HepG2 (cell line): ENCODE data around the gene LRRC32. TPM values are rescaled to one million over a fixed set of nuclear protein-coding genes. Genes with fewer than 3 reads are reported as not detected.

Experiments used
- ATAC-seq: fragments of 200-7000 bp; cut with Tn5 transposase; 3 replicates; pipeline ENCODE4 v1.9.1; 2020; ENCODE audit warnings: mild to moderate bottlenecking, moderate library complexity
- BruUV-seq: library from RNA; stranded (reverse); fragments of 400-500 nt; replicated peaks from 2 replicates; lab custom pipeline; 2021; lab: Mats Ljungman, UMichigan
- CTCF ChIA-PET: fragments of 300-600 bp; formaldehyde crosslinking; extraction: SDS; loops from one replicate; lab custom pipeline; 2021; ENCODE audit warnings: low total read pairs, inconsistent platforms, low intra/inter-chr PET ratio; lab: Yijun Ruan, JAX
- POLR2A ChIA-PET: fragments of 350-600 bp; sonication (Branson Sonifier 250); formaldehyde crosslinking; loops from one replicate; lab custom pipeline; 2020; ENCODE audit warnings: antibody characterized with exemption, inconsistent platforms; lab: Yijun Ruan, JAX
- DNase-seq: peaks from one replicate; pipeline ENCODE4 v3.0.0-alpha.2; 2015; ENCODE audit warnings: low spot score
- FAIRE-seq: peaks from 3 replicates; lab custom pipeline; 2011; peaks lifted over from hg19 to GRCh38; lab: Jason Lieb, UNC
- H2AFZ ChIP-seq: one replicate; pipeline ENCODE4 v1.6.1; 2011; ENCODE audit warnings: low read length, inconsistent platforms
- H3K27ac ChIP-seq: fragments of 300-600 bp; 3 replicates; pipeline ENCODE4 v1.8.0; 2011; ENCODE audit warnings: mixed run types, mild to moderate bottlenecking, mixed read lengths, low read length, inconsistent platforms; ENCODE audit not compliant: insufficient read depth; ENCODE audit errors: extremely low read length
- H3K27me3 ChIP-seq, 2 experiments: fragments of 200-600 bp in 1 of 2; 2 replicates in 1 of 2; 3 replicates in 1 of 2; pipeline versions ENCODE4 v1.6.0 to v1.8.0; 2011; ENCODE audit warnings: low read length in 2 of 2, mild to moderate bottlenecking in 2 of 2, moderate library complexity in 2 of 2, inconsistent platforms in 1 of 2; ENCODE audit not compliant: insufficient read depth in 2 of 2, control insufficient read depth in 1 of 2
- H3K36me3 ChIP-seq, 2 experiments: fragments of 200-600 bp in 1 of 2; replicated peaks in 1 of 2; 2 replicates in 1 of 2; 3 replicates in 1 of 2; pipeline versions ENCODE4 v1.5.1 to v1.8.0; 2011; ENCODE audit warnings: low read length in 2 of 2, inconsistent platforms in 1 of 2; ENCODE audit not compliant: insufficient read depth in 2 of 2, control insufficient read depth in 1 of 2
- H3K4me1 ChIP-seq: 2 replicates; pipeline ENCODE4 v1.5.1; 2012; ENCODE audit warnings: low read length, inconsistent platforms; ENCODE audit not compliant: insufficient read depth
- H3K4me2 ChIP-seq: 2 replicates; pipeline ENCODE4 v1.6.0; 2011; ENCODE audit warnings: low read depth, low read length, inconsistent platforms
- H3K4me3 ChIP-seq, 3 experiments: fragments of 200-600 bp in 1 of 3; sonication (generic), shearing (Covaris generic) in 1 of 3; replicated peaks in 1 of 3; 2 replicates each; pipeline ENCODE4 v1.5.1; 2011 to 2016; ENCODE audit warnings: low read length in 3 of 3, inconsistent platforms in 2 of 3, low read depth in 2 of 3, mild to moderate bottlenecking in 2 of 3, control low read depth in 1 of 3, mixed read lengths in 1 of 3; ENCODE audit not compliant: insufficient read depth in 1 of 3
- H3K79me2 ChIP-seq: one replicate; pipeline ENCODE4 v1.6.1; 2011; ENCODE audit warnings: low read length, inconsistent platforms; ENCODE audit not compliant: insufficient read depth
- H3K9ac ChIP-seq: 2 replicates; pipeline ENCODE4 v1.6.0; 2011; ENCODE audit warnings: mild to moderate bottlenecking, low read depth, low read length, inconsistent platforms; ENCODE audit not compliant: insufficient read depth
- H3K9me3 ChIP-seq: 2 replicates; pipeline ENCODE4 v1.5.1; 2012; ENCODE audit warnings: mild to moderate bottlenecking, low read length
- H4K20me1 ChIP-seq: 2 replicates; pipeline ENCODE4 v1.6.0; 2011; ENCODE audit warnings: inconsistent platforms, mild to moderate bottlenecking, low read length, moderate library complexity; ENCODE audit not compliant: insufficient read depth
- GZF1 ChIP-seq: sonication (generic); formaldehyde crosslinking; IDR thresholded peaks from 2 replicates; pipeline ENCODE4 v1.5.1; 2020; ENCODE audit warnings: mild to moderate bottlenecking, missing genetic modification reagents
- KAT8 ChIP-seq: IDR thresholded peaks from 2 replicates; pipeline ENCODE4 v1.6.1; 2016; ENCODE audit warnings: missing genetic modification reagents, missing compliant biosample characterization
- KDM6A ChIP-seq: IDR thresholded peaks from 2 replicates; pipeline ENCODE4 v1.6.1; 2016; ENCODE audit warnings: low read depth
- MXI1 ChIP-seq: IDR thresholded peaks from 3 replicates; pipeline ENCODE4 v1.6.1; 2012; ENCODE audit warnings: low read depth, low read length, inconsistent platforms, borderline replicate concordance
- MYNN ChIP-seq: sonication (generic); formaldehyde crosslinking; IDR thresholded peaks from 2 replicates; pipeline ENCODE4 v1.4.0; 2020; ENCODE audit warnings: mild to moderate bottlenecking, low read depth, missing genetic modification reagents
- YEATS2 ChIP-seq: sonication (generic); formaldehyde crosslinking; IDR thresholded peaks from 2 replicates; pipeline ENCODE4 v1.4.0; 2020; ENCODE audit warnings: missing genetic modification reagents, borderline replicate concordance
- ZC3H4 ChIP-seq: sonication (generic); formaldehyde crosslinking; IDR thresholded peaks from 2 replicates; pipeline ENCODE4 v1.4.0; 2020; ENCODE audit warnings: missing genetic modification reagents, borderline replicate concordance
- ZNF687 ChIP-seq: sonication (generic); formaldehyde crosslinking; IDR thresholded peaks from 2 replicates; pipeline ENCODE4 v1.5.1; 2020; ENCODE audit warnings: mild to moderate bottlenecking, missing genetic modification reagents, moderate library complexity
- WGBS: methylation state at CpG from one replicate; pipeline ENCODE4 v1.1.6; 2017; ENCODE audit warnings: low lambda C conversion rate; 5-methylcytosine and 5-hydroxymethylcytosine counted together
- in situ Hi-C: cut with HindIII; loops from 2 replicates; pipeline ENCODE4 v1.10.0; 2017; ENCODE audit warnings: low pct_unique_long_range_greater_than_20kb; ENCODE audit not compliant: extremely low pct_ligation_motif_present
- intact Hi-C: fragments of 100-400 bp; cut with micrococcal nuclease; formaldehyde crosslinking; loops from one replicate; pipeline ENCODE4 v1.10.0; 2022; ENCODE audit not compliant: unreplicated experiment
- polyA plus RNA-seq, 8 experiments: library from polyadenylated mRNA; depleted of rRNA in 3 of 8; stranded (reverse) in 7 of 8; unstranded in 1 of 8; fragments of >200 nt; fragmentation: Illumina TruSeq in 4 of 8; extraction: Trizol in 4 of 8; gene quantifications; 2 replicates each; pipeline versions ENCODE4 v1.2.1 to v1.2.3, GENCODE V29; 2011 to 2016; ENCODE audit warnings: low read depth in 4 of 8, missing spikeins in 1 of 8, mixed read lengths in 1 of 8; ENCODE audit not compliant: insufficient read depth in 1 of 8
- total RNA-seq, 5 experiments: library from RNA; depleted of rRNA; stranded (reverse); fragments of >200 nt; fragmentation: Illumina TruSeq; extraction: Trizol; gene quantifications; 2 replicates each; pipeline ENCODE4 v1.2.3, GENCODE V29; 2016; ENCODE audit warnings: low read depth in 1 of 5
- TF ChIP-seq, protein P1 (sequence below): fragments of 450-650 bp; IDR thresholded peaks from 2 replicates; pipeline ENCODE4 v1.6.1; 2016
- TF ChIP-seq, protein P2 (sequence below): sonication (generic); formaldehyde crosslinking; IDR thresholded peaks from 2 replicates; pipeline ENCODE4 v1.5.0; 2020; ENCODE audit warnings: mild to moderate bottlenecking, missing genetic modification reagents

The LRRC32 gene
- total and polyA plus RNA-seq, 2 of the 13 experiments (the other 11 are each of a cell fraction or from before 2014, with no cell fraction given): 0.07 TPM; not detected in 1

DNA sequence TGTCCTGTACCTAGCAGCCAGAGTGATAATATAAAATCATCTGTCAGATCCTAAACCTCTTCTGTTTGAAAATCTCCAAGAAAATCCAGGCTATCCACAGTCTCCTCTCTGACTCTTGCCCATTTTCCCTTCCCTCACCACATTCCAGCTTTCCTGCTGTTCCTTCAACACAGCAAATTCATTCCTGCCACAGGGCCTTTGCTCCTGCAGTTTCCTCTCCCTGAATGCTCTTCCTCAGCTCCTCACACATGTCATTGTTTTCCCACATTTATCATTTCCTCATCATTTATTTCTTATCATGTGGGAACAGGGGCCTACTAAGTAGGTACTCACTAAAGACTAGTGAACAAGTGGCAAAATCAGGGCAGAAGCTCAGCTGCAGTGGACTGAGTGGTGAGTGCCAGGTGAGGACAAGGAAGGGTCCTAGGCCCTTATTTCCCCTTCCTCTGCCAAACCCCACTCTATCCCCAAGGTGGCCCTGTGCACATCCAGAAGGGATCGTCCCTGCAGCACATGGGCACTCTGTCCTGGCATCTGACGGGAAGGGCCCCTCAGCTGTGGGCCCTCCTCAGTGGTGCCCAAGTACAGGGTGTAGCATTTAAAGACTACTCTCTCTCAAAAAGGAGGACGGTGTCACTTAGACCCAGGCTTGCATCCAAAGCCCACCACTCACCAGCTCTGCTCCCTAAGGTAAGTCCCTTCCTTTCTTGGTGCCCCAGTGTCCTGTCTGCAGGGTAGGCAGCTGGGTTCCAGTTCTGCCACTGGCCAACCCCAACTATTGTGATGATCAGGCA lies 2.0 kb downstream of the LRRC32 start:
- FAIRE-seq (no peak), DNase-seq (no peak), ATAC-seq (no peak)
- Histone ChIP-seq H3K9me3 (no peaks in the 10 kb centered on the region), H3K9ac (no peak overlapping the region), H4K20me1 (no peaks in the 10 kb centered on the region), H3K79me2 (no peaks in the 10 kb centered on the region), H3K36me3 (no peaks in the 10 kb centered on the region), H3K4me2 (no peak overlapping the region), H3K4me3 (no peak overlapping the region), H2AFZ (no peak overlapping the region), H3K27ac (no peak overlapping the region), H3K4me1 (peaks cover 14% of the 10 kb centered on the region), H3K27me3 (peaks cover 2 to 53% of the 10 kb centered on the region in 2 experiments; a peak in 4 of 5 replicates)
- POLR2A ChIA-PET: no interaction called here
- 30% methylated on average over 2 of the region's 3 CpGs for WGBS
- in situ Hi-C loops: no loop called here
- TF ChIP-seq YEATS2 (CRISPR knock-in tag): no peak
- TF ChIP-seq ZC3H4 (CRISPR knock-in tag): no peak
- TF ChIP-seq ZNF687: no peak
- TF ChIP-seq, protein P1, sequence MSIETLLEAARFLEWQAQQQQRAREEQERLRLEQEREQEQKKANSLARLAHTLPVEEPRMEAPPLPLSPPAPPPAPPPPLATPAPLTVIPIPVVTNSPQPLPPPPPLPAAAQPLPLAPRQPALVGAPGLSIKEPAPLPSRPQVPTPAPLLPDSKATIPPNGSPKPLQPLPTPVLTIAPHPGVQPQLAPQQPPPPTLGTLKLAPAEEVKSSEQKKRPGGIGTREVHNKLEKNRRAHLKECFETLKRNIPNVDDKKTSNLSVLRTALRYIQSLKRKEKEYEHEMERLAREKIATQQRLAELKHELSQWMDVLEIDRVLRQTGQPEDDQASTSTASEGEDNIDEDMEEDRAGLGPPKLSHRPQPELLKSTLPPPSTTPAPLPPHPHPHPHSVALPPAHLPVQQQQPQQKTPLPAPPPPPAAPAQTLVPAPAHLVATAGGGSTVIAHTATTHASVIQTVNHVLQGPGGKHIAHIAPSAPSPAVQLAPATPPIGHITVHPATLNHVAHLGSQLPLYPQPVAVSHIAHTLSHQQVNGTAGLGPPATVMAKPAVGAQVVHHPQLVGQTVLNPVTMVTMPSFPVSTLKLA: no peak
- no peak for TF ChIP-seq GZF1 (CRISPR knock-in tag)
- TF ChIP-seq, protein P2, sequence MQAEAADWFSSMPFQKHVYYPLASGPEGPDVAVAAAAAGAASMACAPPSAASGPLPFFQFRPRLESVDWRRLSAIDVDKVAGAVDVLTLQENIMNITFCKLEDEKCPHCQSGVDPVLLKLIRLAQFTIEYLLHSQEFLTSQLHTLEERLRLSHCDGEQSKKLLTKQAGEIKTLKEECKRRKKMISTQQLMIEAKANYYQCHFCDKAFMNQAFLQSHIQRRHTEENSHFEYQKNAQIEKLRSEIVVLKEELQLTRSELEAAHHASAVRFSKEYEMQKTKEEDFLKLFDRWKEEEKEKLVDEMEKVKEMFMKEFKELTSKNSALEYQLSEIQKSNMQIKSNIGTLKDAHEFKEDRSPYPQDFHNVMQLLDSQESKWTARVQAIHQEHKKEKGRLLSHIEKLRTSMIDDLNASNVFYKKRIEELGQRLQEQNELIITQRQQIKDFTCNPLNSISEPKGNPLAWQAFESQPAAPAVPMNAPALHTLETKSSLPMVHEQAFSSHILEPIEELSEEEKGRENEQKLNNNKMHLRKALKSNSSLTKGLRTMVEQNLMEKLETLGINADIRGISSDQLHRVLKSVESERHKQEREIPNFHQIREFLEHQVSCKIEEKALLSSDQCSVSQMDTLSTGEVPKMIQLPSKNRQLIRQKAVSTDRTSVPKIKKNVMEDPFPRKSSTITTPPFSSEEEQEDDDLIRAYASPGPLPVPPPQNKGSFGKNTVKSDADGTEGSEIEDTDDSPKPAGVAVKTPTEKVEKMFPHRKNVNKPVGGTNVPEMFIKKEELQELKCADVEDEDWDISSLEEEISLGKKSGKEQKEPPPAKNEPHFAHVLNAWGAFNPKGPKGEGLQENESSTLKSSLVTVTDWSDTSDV: no peak
- no peak for TF ChIP-seq MYNN (CRISPR knock-in tag)
- no peak for TF ChIP-seq KAT8 (CRISPR knock-in tag)
- TF ChIP-seq KDM6A (CRISPR knock-in tag): no peak
- TF ChIP-seq MXI1: no peak
- intact Hi-C loops: no loop called here
- no TSS peak for BruUV-seq
- CTCF ChIA-PET: no interaction called here
